ENCODE measurements around the gene TMEM125. TPM values are rescaled to one million over a fixed set of nuclear protein-coding genes. Genes with fewer than 3 reads are reported as not detected.

TMEM125 gene
- total RNA-seq, 2 experiments from 2014 or later, result not detected

GRCh38 chr1:43317817-43318471 lies 48.2 kb downstream of the TMEM125 start:
- CTCF ChIA-PET, result interaction anchor here (1.5 kb wide), 1 partner anchor 96 kb away, joined by 5 read pairs; no protein-coding TSS in a partner anchor
- H3K27me3 Mint-ChIP-seq, result no peaks in the 10 kb centered on the region

GRCh38 chr1:43318831-43319230 lies 49.0 kb downstream of the TMEM125 start:
- Mint-ChIP-seq H3K4me1 (no peaks in the 10 kb centered on the region), H3K4me3 (no peak overlapping the region), H3K36me3 (ENCODE audit: low read depth) (no peaks in the 10 kb centered on the region), H3K9me3 (no peaks in the 10 kb centered on the region), H3K27me3 (no peaks in the 10 kb centered on the region), H3K27ac (no peak overlapping the region)
- ChIA-PET POLR2A (no interaction called here), CTCF (interaction anchor here (1.5 kb wide), 1 partner anchor 96 kb away, joined by 5 read pairs; no protein-coding TSS in a partner anchor)
- DNase-seq, result no peak

More at GRCh38 chr1:43317817-43318471, 48.2 kb downstream of the TMEM125 start:
- no peak overlapping the region for H3K4me3 Mint-ChIP-seq
- POLR2A ChIA-PET, result no interaction called here
- H3K27ac Mint-ChIP-seq, result no peak overlapping the region
- no peaks in the 10 kb centered on the region for H3K9me3 Mint-ChIP-seq
- DNase-seq, result no peak
- H3K36me3 Mint-ChIP-seq (ENCODE audit: low read depth), result no peaks in the 10 kb centered on the region
- no peaks in the 10 kb centered on the region for H3K4me1 Mint-ChIP-seq

DNA sequence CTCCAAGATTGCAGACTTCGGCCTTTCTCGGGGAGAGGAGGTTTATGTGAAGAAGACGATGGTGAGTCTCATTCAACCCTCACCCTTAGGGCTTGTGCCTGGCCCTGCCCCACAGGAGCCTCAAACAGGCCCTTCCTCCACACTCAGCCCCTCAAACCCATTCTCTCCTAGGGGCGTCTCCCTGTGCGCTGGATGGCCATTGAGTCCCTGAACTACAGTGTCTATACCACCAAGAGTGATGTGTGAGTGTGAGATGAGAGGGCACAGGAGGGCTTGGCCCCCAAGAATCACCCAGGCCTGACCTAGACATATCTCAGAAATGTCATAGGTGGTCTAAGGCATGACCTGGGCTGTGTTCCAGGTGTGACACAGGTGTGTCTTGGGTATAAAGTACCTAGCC lies 49.5 kb downstream of the TMEM125 start:
- H3K27me3 Mint-ChIP-seq, result no peaks in the 10 kb centered on the region
- no peak overlapping the region for H3K4me3 Mint-ChIP-seq
- peaks cover 2% of the 10 kb centered on the region for H3K9me3 Mint-ChIP-seq
- H3K36me3 Mint-ChIP-seq (ENCODE audit: low read depth), result no peaks in the 10 kb centered on the region
- POLR2A ChIA-PET, result no interaction called here
- DNase-seq, result no peak
- CTCF ChIA-PET, result no interaction called here
- no peak overlapping the region for H3K27ac Mint-ChIP-seq
- H3K4me1 Mint-ChIP-seq, result no peaks in the 10 kb centered on the region

DNA sequence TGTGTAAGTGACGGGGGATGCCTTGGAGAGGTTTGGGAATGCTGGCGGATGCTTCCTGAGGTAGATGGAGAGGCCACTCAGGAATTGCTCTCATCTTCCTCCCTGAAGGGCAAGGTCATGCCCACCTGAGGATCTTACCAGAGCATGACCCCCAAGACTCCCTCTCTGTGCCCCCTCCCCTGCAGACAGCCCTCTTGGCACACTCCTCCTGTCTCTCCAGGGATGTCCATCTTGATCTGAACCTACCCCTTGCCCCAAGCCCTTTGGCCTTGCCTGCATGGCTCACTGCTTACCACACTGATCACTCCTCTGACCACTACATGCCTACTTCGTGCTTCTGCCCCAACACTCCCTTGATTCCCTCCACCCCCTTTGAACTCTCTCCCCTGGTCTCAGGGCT lies 50.0 kb downstream of the TMEM125 start:
- no peaks in the 10 kb centered on the region for H3K4me1 Mint-ChIP-seq
- no peak overlapping the region for H3K4me3 Mint-ChIP-seq
- peaks cover 4% of the 10 kb centered on the region for H3K9me3 Mint-ChIP-seq
- no peak for DNase-seq
- no peak overlapping the region for H3K27ac Mint-ChIP-seq
- ChIA-PET POLR2A (no interaction called here), CTCF (no interaction called here)
- H3K27me3 Mint-ChIP-seq, result no peaks in the 10 kb centered on the region
- peaks cover 3% of the 10 kb centered on the region for H3K36me3 Mint-ChIP-seq (ENCODE audit: low read depth)

DNA sequence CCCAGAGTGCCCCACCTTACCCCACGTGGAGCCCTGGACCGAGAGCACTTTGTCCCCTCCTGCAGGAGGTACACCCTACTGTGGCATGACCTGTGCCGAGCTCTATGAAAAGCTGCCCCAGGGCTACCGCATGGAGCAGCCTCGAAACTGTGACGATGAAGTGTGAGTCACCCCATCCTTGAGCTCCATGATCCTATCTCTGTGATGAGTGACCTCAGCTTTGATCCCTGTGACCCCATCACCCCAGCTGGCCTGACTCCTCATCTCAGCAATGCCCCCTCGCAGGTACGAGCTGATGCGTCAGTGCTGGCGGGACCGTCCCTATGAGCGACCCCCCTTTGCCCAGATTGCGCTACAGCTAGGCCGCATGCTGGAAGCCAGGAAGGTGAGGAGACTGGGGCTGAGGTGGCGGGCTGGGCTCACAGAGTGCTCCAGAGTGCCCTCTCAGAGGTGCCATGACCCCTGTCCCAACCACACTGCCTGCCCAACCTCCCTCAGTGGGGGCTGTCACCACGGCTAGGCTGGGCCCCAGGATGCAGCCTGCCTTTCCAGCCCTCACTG lies 51.6 kb downstream of the TMEM125 start:
- Mint-ChIP-seq H3K4me3 (no peak overlapping the region), H3K9me3 (peaks cover 11% of the 10 kb centered on the region), H3K27ac (no peak overlapping the region), H3K4me1 (no peaks in the 10 kb centered on the region), H3K36me3 (ENCODE audit: low read depth) (peaks cover 3% of the 10 kb centered on the region), H3K27me3 (peaks cover 1% of the 10 kb centered on the region)
- ChIA-PET POLR2A (no interaction called here), CTCF (no interaction called here)
- DNase-seq, result no peak

- H3K27me3 Mint-ChIP-seq, result peaks cover 1% of the 10 kb centered on the region
- H3K27ac Mint-ChIP-seq, result no peak overlapping the region
- no peak overlapping the region for H3K4me3 Mint-ChIP-seq
- peaks cover 3% of the 10 kb centered on the region for H3K36me3 Mint-ChIP-seq (ENCODE audit: low read depth)
- ChIA-PET CTCF (no interaction called here), POLR2A (no interaction called here)
- no peaks in the 10 kb centered on the region for H3K4me1 Mint-ChIP-seq
- peaks cover 13% of the 10 kb centered on the region for H3K9me3 Mint-ChIP-seq
- no peak for DNase-seq
These were observed 52.7 kb downstream of the TMEM125 start for GRCh38 chr1:43322506-43322905.

Other genes with a start within 250 kb of the TMEM125 start
- gene EBNA1BP2, start 97.7 kb upstream of the TMEM125 start, total RNA-seq, result 10 to 100 TPM; 37.8 to 39.8 TPM
- gene CFAP57, start 97.7 kb upstream of the TMEM125 start, total RNA-seq, result under 1 TPM in 1 of 2 experiments, not detected in 1; 0.10 TPM
- not detected for gene C1orf210, start 15.6 kb downstream of the TMEM125 start, total RNA-seq
- under 1 TPM in 1 of 2 experiments, not detected in 1; 0.45 TPM for gene TIE1, start 31.0 kb downstream of the TMEM125 start, total RNA-seq
- gene MPL, start 67.8 kb downstream of the TMEM125 start, total RNA-seq, result not detected
- 100 to 1,000 TPM; 130 to 141 TPM for gene CDC20, start 89.0 kb downstream of the TMEM125 start, total RNA-seq
- 10 to 100 TPM; 71.8 to 74.1 TPM for gene ELOVL1, start 98.0 kb downstream of the TMEM125 start, total RNA-seq
- 10 to 100 TPM; 35.6 to 36.9 TPM for gene MED8, start 119.8 kb downstream of the TMEM125 start, total RNA-seq
- gene SZT2, start 119.9 kb downstream of the TMEM125 start, total RNA-seq, result 10 to 100 TPM; 55.6 to 57.8 TPM
- gene HYI, start 183.9 kb downstream of the TMEM125 start, total RNA-seq, result 10 to 100 TPM; 15.6 to 16.8 TPM

All from activated CD4-positive, alpha-beta memory T cell treated with anti-CD3 and anti-CD28 coated beads, Interleukin-2, amount 10 ng/mL, durations not matched to agents 7 days and 5 days (primary cell).